MM.1S (cell line): ENCODE data around the gene FGD1.

ENCODE experiments used
- DNase-seq: peaks from one replicate; pipeline ENCODE4 v3.0.0-alpha.2; 2015
- H2AFZ ChIP-seq: fragments of 300-600 bp; sonication (generic); 2 replicates; pipeline ENCODE4 v1.6.0; 2016; ENCODE audit warnings: antibody characterized with exemption, low read length
- H3F3A ChIP-seq: fragments of 300-600 bp; sonication (generic); 2 replicates; pipeline ENCODE4 v1.6.1; 2016; ENCODE audit warnings: mild to moderate bottlenecking, antibody characterized with exemption, low read length, moderate library complexity, mixed read lengths; ENCODE audit not compliant: insufficient read depth
- H3K27ac ChIP-seq: fragments of 300-600 bp; sonication (generic); 2 replicates; pipeline ENCODE4 v1.5.1; 2016; ENCODE audit warnings: mild to moderate bottlenecking, low read length
- H3K27me3 ChIP-seq: fragments of 300-600 bp; sonication (generic); replicated peaks from 2 replicates; pipeline ENCODE4 v1.6.0; 2016; ENCODE audit warnings: low read length; ENCODE audit not compliant: insufficient read depth
- H3K36me3 ChIP-seq: fragments of 300-600 bp; sonication (generic); replicated peaks from 2 replicates; pipeline ENCODE4 v1.6.1; 2016; ENCODE audit warnings: mild to moderate bottlenecking, low read length, mixed read lengths; ENCODE audit not compliant: insufficient read depth
- H3K4me1 ChIP-seq: fragments of 300-600 bp; sonication (generic); 2 replicates; pipeline ENCODE4 v1.6.1; 2016; ENCODE audit warnings: low read length, mixed read lengths
- H3K4me2 ChIP-seq: fragments of 300-600 bp; sonication (generic); 2 replicates; pipeline ENCODE4 v1.6.0; 2016; ENCODE audit warnings: low read depth, low read length
- H3K4me3 ChIP-seq: fragments of 300-600 bp; sonication (generic); 2 replicates; pipeline ENCODE4 v1.5.1; 2016; ENCODE audit warnings: low read length, mixed read lengths
- H3K79me2 ChIP-seq: fragments of 300-600 bp; sonication (generic); 2 replicates; pipeline ENCODE4 v1.6.1; 2016; ENCODE audit warnings: mixed run types, low read length, mixed read lengths
- H3K9ac ChIP-seq: fragments of 300-600 bp; sonication (generic); 2 replicates; pipeline ENCODE4 v1.6.1; 2016; ENCODE audit warnings: low read length, mixed read lengths
- H3K9me2 ChIP-seq: fragments of 300-600 bp; sonication (generic); replicated peaks from 2 replicates; pipeline ENCODE4 v1.6.1; 2016; ENCODE audit warnings: mild to moderate bottlenecking, low read length, mixed read lengths; ENCODE audit not compliant: insufficient read depth
- H3K9me3 ChIP-seq: fragments of 300-600 bp; sonication (generic); replicated peaks from 2 replicates; pipeline ENCODE4 v1.6.1; 2016; ENCODE audit warnings: mild to moderate bottlenecking, low read length, mixed read lengths; ENCODE audit not compliant: insufficient read depth
- H4K20me1 ChIP-seq: fragments of 300-600 bp; sonication (generic); 2 replicates; pipeline ENCODE4 v1.6.1; 2016; ENCODE audit warnings: mild to moderate bottlenecking, low read length, moderate library complexity, mixed read lengths; ENCODE audit not compliant: insufficient read depth
- EZH2 ChIP-seq: fragments of 300-600 bp; sonication (generic); optimal IDR thresholded peaks from 2 replicates; pipeline ENCODE3; 2017; ENCODE audit warnings: low read depth, mild to moderate bottlenecking, antibody characterized with exemption, low read length, mixed read lengths
- EZH2phosphoT487 ChIP-seq: fragments of 300-600 bp; sonication (generic); IDR thresholded peaks from 2 replicates; pipeline ENCODE4 v1.6.1; 2018; ENCODE audit warnings: antibody characterized with exemption, low read length
- TF ChIP-seq, protein P1 (sequence below): fragments of 300-600 bp; sonication (generic); IDR thresholded peaks from 2 replicates; pipeline ENCODE4 v1.5.1; 2016; ENCODE audit warnings: antibody characterized with exemption, low read length, mixed read lengths

Gene FGD1

GRCh38 chrX:54413753-54414152 is 82.3 kb downstream of the FGD1 start:
- Histone ChIP-seq H3K4me3 (no peak overlapping the region), H3K27me3 (no peaks in the 10 kb centered on the region), H3K9me2 (no peaks in the 10 kb centered on the region), H3K36me3 (no peaks in the 10 kb centered on the region), H3K4me2 (no peak overlapping the region), H2AFZ (no peak overlapping the region), H4K20me1 (no peaks in the 10 kb centered on the region), H3K4me1 (no peaks in the 10 kb centered on the region), H3K9ac (no peak overlapping the region), H3F3A (no peaks in the 10 kb centered on the region), H3K27ac (no peak overlapping the region), H3K79me2 (no peaks in the 10 kb centered on the region), H3K9me3 (no peaks in the 10 kb centered on the region)
- peak; percentile 9 for DNase-seq
- TF ChIP-seq, protein P1, sequence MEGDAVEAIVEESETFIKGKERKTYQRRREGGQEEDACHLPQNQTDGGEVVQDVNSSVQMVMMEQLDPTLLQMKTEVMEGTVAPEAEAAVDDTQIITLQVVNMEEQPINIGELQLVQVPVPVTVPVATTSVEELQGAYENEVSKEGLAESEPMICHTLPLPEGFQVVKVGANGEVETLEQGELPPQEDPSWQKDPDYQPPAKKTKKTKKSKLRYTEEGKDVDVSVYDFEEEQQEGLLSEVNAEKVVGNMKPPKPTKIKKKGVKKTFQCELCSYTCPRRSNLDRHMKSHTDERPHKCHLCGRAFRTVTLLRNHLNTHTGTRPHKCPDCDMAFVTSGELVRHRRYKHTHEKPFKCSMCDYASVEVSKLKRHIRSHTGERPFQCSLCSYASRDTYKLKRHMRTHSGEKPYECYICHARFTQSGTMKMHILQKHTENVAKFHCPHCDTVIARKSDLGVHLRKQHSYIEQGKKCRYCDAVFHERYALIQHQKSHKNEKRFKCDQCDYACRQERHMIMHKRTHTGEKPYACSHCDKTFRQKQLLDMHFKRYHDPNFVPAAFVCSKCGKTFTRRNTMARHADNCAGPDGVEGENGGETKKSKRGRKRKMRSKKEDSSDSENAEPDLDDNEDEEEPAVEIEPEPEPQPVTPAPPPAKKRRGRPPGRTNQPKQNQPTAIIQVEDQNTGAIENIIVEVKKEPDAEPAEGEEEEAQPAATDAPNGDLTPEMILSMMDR, result no peak
- no peak for TF ChIP-seq EZH2phosphoT487
- TF ChIP-seq EZH2, result no peak

DNA sequence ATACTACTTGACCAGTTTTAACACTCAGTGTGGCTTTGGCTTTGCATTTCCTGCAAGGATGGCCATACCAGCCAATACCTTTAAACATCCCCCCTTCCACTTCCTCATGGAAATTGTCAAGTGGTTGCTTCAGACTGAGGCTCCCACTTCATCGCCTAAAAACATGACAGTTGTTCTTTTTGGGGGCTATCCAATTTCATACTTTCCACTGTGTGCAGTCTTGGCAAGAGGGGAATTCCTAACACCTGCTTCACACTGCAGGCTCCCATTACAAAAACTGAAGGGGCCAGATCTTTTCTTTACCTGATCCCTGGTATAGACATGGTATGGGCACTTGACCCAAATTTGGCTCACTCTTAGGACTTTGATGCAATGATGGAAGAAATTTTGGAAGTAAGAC is 84.3 kb downstream of the FGD1 start:
- H3K9ac ChIP-seq, result no peak overlapping the region
- TF ChIP-seq, protein P1, result no peak
- TF ChIP-seq EZH2 (no peak), EZH2phosphoT487 (no peak)
- no peaks in the 10 kb centered on the region for H3K27me3 ChIP-seq
- no peaks in the 10 kb centered on the region for H3F3A ChIP-seq
- H3K4me2 ChIP-seq, result no peak overlapping the region
- no peaks in the 10 kb centered on the region for H3K9me3 ChIP-seq
- H3K4me3 ChIP-seq, result no peak overlapping the region
- DNase-seq, result no peak
- no peaks in the 10 kb centered on the region for H3K36me3 ChIP-seq
- no peaks in the 10 kb centered on the region for H4K20me1 ChIP-seq
- H3K79me2 ChIP-seq, result no peaks in the 10 kb centered on the region
- H3K27ac ChIP-seq, result no peak overlapping the region
- no peaks in the 10 kb centered on the region for H3K4me1 ChIP-seq
- H3K9me2 ChIP-seq, result no peaks in the 10 kb centered on the region
- no peak overlapping the region for H2AFZ ChIP-seq

- H3F3A ChIP-seq, result no peaks in the 10 kb centered on the region
- H3K4me3 ChIP-seq, result no peak overlapping the region
- H3K9ac ChIP-seq, result no peak overlapping the region
- no peaks in the 10 kb centered on the region for H3K79me2 ChIP-seq
- H3K9me3 ChIP-seq, result no peaks in the 10 kb centered on the region
- no peak overlapping the region for H3K4me2 ChIP-seq
- H3K27me3 ChIP-seq, result no peaks in the 10 kb centered on the region
- no peak overlapping the region for H2AFZ ChIP-seq
- TF ChIP-seq EZH2phosphoT487 (no peak), EZH2 (no peak)
- TF ChIP-seq, protein P1, result no peak
- no peaks in the 10 kb centered on the region for H3K9me2 ChIP-seq
- no peaks in the 10 kb centered on the region for H3K36me3 ChIP-seq
- H3K27ac ChIP-seq, result no peak overlapping the region
- no peak for DNase-seq
- H3K4me1 ChIP-seq, result no peaks in the 10 kb centered on the region
- no peaks in the 10 kb centered on the region for H4K20me1 ChIP-seq
These were observed 88.8 kb downstream of the FGD1 start for GRCh38 chrX:54407266-54407665.
